Mesothelial cell of epicardium (in vitro differentiated cells): ENCODE data around the gene GSG1L2. TPM values are rescaled to one million over a fixed set of nuclear protein-coding genes. Genes with fewer than 3 reads are reported as not detected.

ENCODE experiments used
- DNase-seq, 2 experiments: peaks; one replicate each; pipeline ENCODE4 v3.0.0; 2021; ENCODE audit warnings: low spot score in 2 of 2; ENCODE audit not compliant: unreplicated experiment in 2 of 2
- H3K27ac Mint-ChIP-seq: 2 replicates; pipeline ENCODE4 v1.8.0; 2021; ENCODE audit warnings: mixed read lengths
- H3K27me3 Mint-ChIP-seq: 2 replicates; pipeline ENCODE4 v1.8.0; 2021; ENCODE audit warnings: low read depth, mixed read lengths
- H3K36me3 Mint-ChIP-seq: 2 replicates; pipeline ENCODE4 v1.8.0; 2021; ENCODE audit warnings: mixed read lengths
- H3K4me1 Mint-ChIP-seq: 2 replicates; pipeline ENCODE4 v1.8.0; 2021; ENCODE audit warnings: mixed read lengths
- H3K4me3 Mint-ChIP-seq: 2 replicates; pipeline ENCODE4 v1.8.0; 2021; ENCODE audit warnings: mild to moderate bottlenecking, moderate library complexity, mixed read lengths
- H3K9me3 Mint-ChIP-seq: 2 replicates; pipeline ENCODE4 v1.8.0; 2021; ENCODE audit warnings: mixed read lengths
- CTCF ChIP-seq: fragments of 200-600 bp; sonication (generic); IDR thresholded peaks from one replicate; pipeline ENCODE4 v1.5.0; 2021; ENCODE audit warnings: antibody characterized with exemption; ENCODE audit not compliant: unreplicated experiment
- total RNA-seq: library from RNA; stranded (reverse); gene quantifications from 3 replicates; pipeline ENCODE4 v1.2.1, GENCODE V29; 2021

Gene GSG1L2
- total RNA-seq, 1 donor from 2014 or later, result not detected

GRCh38 chr17:9859781-9860180, 37.9 kb upstream of the GSG1L2 start:
- no peak for DNase-seq
- Mint-ChIP-seq H3K27me3 (peaks cover 17% of the 10 kb centered on the region), H3K4me3 (no peak overlapping the region), H3K9me3 (peaks cover 25% of the 10 kb centered on the region), H3K36me3 (no peaks in the 10 kb centered on the region), H3K4me1 (no peaks in the 10 kb centered on the region), H3K27ac (no peak overlapping the region)
- no peak for TF ChIP-seq CTCF

- TF ChIP-seq CTCF, result no peak
- Mint-ChIP-seq H3K4me1 (no peaks in the 10 kb centered on the region), H3K9me3 (peaks cover 19% of the 10 kb centered on the region), H3K4me3 (no peak overlapping the region), H3K27me3 (peaks cover 14% of the 10 kb centered on the region), H3K27ac (no peak overlapping the region), H3K36me3 (no peaks in the 10 kb centered on the region)
- DNase-seq, result no peak
Observed at GRCh38 chr17:9855036-9855435, 33.2 kb upstream of the GSG1L2 start.

DNA sequence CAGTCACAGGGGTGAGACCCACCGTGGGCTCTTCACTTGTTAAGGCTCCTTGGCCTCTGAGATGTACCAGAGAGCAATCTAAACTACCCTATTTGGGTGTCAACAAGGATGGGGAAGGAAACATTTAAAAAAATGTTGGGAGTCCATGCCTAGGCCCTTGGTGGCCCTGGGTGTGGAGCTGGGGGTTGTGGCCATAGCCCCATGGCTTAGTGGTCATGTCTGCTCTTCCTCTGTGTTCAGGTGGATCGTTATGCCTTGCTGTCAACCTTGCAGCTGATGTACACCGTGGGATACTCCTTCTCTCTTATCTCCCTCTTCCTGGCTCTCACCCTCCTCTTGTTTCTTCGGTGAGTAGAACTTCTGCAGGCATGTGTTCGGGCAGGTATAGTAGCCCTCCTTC, 32.4 kb upstream of the GSG1L2 start:
- Mint-ChIP-seq H3K36me3 (no peaks in the 10 kb centered on the region), H3K27ac (no peak overlapping the region), H3K27me3 (peaks cover 14% of the 10 kb centered on the region), H3K4me1 (no peaks in the 10 kb centered on the region), H3K9me3 (peaks cover 19% of the 10 kb centered on the region), H3K4me3 (no peak overlapping the region)
- DNase-seq, result no peak
- TF ChIP-seq CTCF, result no peak

DNA sequence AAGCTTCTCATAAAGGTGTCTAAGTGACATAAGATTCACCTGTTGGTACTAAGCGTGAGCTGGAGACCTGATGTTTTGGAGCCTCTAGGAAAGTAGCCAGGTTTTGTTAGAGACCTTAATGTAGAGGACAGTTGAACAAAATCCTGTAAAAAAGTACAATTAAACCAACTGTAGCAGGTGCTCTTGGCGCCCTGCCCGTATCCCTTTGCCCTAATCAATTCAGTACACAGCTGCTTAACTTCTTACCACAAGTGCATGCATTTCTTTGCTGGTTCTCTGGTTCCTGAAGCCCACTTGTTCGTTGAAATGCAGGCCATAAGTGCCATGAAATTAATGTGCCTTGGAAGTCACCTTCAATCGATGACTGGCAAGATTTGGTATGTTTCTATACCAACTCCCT, 28.3 kb upstream of the GSG1L2 start:
- no peak for TF ChIP-seq CTCF
- Mint-ChIP-seq H3K4me3 (no peak overlapping the region), H3K27ac (no peak overlapping the region), H3K9me3 (peaks cover 5% of the 10 kb centered on the region), H3K4me1 (no peaks in the 10 kb centered on the region), H3K36me3 (no peaks in the 10 kb centered on the region), H3K27me3 (peaks cover 16% of the 10 kb centered on the region)
- DNase-seq, result no peak

- no peaks in the 10 kb centered on the region for H3K36me3 Mint-ChIP-seq
- H3K9me3 Mint-ChIP-seq, result no peaks in the 10 kb centered on the region
- H3K27me3 Mint-ChIP-seq, result peaks cover 8% of the 10 kb centered on the region
- no peak for TF ChIP-seq CTCF
- no peaks in the 10 kb centered on the region for H3K4me1 Mint-ChIP-seq
- H3K27ac Mint-ChIP-seq, result no peak overlapping the region
- no peak for DNase-seq
- H3K4me3 Mint-ChIP-seq, result no peak overlapping the region
Observed at GRCh38 chr17:9845306-9845705, 23.4 kb upstream of the GSG1L2 start.

DNA sequence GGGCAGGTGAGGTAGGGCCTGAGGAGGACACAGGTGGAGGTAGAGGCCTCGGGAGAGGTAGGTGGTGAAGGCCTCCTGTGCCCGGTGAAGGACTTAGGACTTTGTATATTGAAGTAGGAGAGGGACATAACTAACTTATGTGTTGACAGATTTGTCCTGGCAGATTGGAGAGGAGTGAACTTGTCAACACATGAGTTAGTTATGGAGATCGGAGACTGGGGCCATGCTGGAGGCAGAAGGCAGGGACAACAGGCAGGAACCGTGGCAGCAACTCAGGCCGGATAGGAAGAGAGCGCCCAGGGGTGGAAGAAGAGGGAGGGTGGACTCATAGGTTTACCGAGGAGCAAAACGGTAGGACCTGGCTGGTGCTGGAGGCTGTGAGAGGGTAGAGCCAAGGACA, 22.3 kb upstream of the GSG1L2 start:
- H3K9me3 Mint-ChIP-seq, result no peaks in the 10 kb centered on the region
- H3K36me3 Mint-ChIP-seq, result no peaks in the 10 kb centered on the region
- no peaks in the 10 kb centered on the region for H3K4me1 Mint-ChIP-seq
- no peak for DNase-seq
- peaks cover 13% of the 10 kb centered on the region for H3K27me3 Mint-ChIP-seq
- no peak overlapping the region for H3K27ac Mint-ChIP-seq
- no peak overlapping the region for H3K4me3 Mint-ChIP-seq
- TF ChIP-seq CTCF, result no peak
